Measurements from ENCODE around the gene MPP4. TPM values are rescaled to one million over a fixed set of nuclear protein-coding genes. Genes with fewer than 3 reads are reported as not detected.

MPP4 gene
- 0.48 TPM for polyA plus RNA-seq (2013, experiment 1 of 2)
- polyA plus RNA-seq (2013, experiment 2 of 2) = 0.76 TPM

- Histone ChIP-seq H3K4me3 (ENCODE audit: extremely low read depth, insufficient read depth, low read length, poor library complexity, severe bottlenecking) (no peak within 1 kb of the TSS), H3K9me3 (ENCODE audit: control insufficient read depth, low read length) (no peaks in the 10 kb centered on the region), H3K27ac (ENCODE audit: low read depth, low read length, severe bottlenecking) (peak within 1 kb of the TSS; percentile 92), H3K36me3 (ENCODE audit: control insufficient read depth, insufficient read depth, low read length) (peaks cover 26% of the 10 kb centered on the region), H3K4me1 (ENCODE audit: control insufficient read depth, insufficient read depth, low read length, poor library complexity, severe bottlenecking) (peaks cover 53% of the 10 kb centered on the region)
- 71 to 80% methylated on average over 1 of the region's 3 CpGs for WGBS, 2 experiments (ENCODE audit: insufficient coverage in 2 of 2)
Measured at GRCh38 chr2:201698588-201699226, at the start of gene MPP4. MPP4 (minus strand) TSS chr2:201698644; CDS start chr2:201693954, 4,690 bp downstream.

DNA sequence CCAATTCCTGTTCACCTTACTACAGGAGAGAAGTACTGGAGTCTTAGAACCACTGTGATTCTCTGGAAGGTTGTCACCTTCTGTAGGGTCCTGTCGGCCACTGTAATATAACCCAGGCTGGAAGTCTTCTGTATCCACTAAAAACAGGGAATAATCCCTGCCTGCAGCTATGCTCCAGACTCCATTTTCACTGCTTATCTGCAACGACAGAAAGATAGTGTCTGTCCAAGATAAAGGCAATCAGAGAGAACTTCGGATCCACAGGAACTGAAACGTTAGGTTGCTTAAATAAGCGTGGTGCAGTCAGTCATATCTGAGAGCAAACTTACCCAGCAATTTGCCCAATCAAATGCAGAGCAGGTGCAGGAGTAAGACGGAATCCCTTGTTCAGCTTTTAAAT, 48.1 kb upstream of the MPP4 start:
- no peak overlapping the region for H3K27ac ChIP-seq (ENCODE audit: low read depth, low read length, severe bottlenecking)
- H3K4me1 ChIP-seq (ENCODE audit: control insufficient read depth, insufficient read depth, low read length, poor library complexity, severe bottlenecking) = no peaks in the 10 kb centered on the region
- peaks cover 80% of the 10 kb centered on the region for H3K36me3 ChIP-seq (ENCODE audit: control insufficient read depth, insufficient read depth, low read length)
- H3K9me3 ChIP-seq (ENCODE audit: control insufficient read depth, low read length) = no peaks in the 10 kb centered on the region
- WGBS, 2 experiments (ENCODE audit: insufficient coverage in 2 of 2) = 89 to 100% methylated on average over 3 to 4 of the region's 6 CpGs
- no peak overlapping the region for H3K4me3 ChIP-seq (ENCODE audit: extremely low read depth, insufficient read depth, low read length, poor library complexity, severe bottlenecking)

DNA sequence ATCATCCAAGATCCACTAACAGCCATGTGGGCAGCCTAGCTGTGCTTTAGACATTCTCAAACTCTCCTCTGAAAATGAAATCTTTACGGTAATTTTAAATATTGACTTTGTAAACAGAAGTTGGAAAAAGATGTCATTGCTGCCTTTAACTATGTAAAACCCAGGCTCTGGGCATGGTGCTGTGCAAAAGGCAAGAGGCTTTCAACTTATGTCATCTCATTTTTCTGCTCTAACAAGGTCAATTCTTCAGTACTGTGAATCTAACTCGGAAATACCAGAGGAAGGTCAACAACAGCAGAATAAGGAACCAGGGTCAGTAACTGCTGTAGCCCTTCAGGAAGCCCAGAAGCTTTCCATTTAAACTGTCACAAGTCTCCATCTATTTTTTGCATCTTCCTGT, 37.0 kb upstream of the MPP4 start:
- WGBS, 2 experiments (ENCODE audit: insufficient coverage in 2 of 2) = 96% methylated on average over 2 of the region's 2 CpGs; no CpG with 5 or more reads in 1 of the 2 experiments
- H3K36me3 ChIP-seq (ENCODE audit: control insufficient read depth, insufficient read depth, low read length) = peaks cover 81% of the 10 kb centered on the region

GRCh38 chr2:201734111-201734510, 35.7 kb upstream of the MPP4 start:
- Histone ChIP-seq H3K4me3 (ENCODE audit: extremely low read depth, insufficient read depth, low read length, poor library complexity, severe bottlenecking) (no peak overlapping the region), H3K36me3 (ENCODE audit: control insufficient read depth, insufficient read depth, low read length) (peaks cover 82% of the 10 kb centered on the region), H3K9me3 (ENCODE audit: control insufficient read depth, low read length) (peaks cover 9% of the 10 kb centered on the region), H3K27ac (ENCODE audit: low read depth, low read length, severe bottlenecking) (no peak overlapping the region), H3K4me1 (ENCODE audit: control insufficient read depth, insufficient read depth, low read length, poor library complexity, severe bottlenecking) (no peaks in the 10 kb centered on the region)
- 90 to 96% methylated on average over 3 to 4 of the region's 4 CpGs for WGBS, 2 experiments (ENCODE audit: insufficient coverage in 2 of 2)

More for the DNA sequence above, 37.0 kb upstream of the MPP4 start:
- H3K4me1 ChIP-seq (ENCODE audit: control insufficient read depth, insufficient read depth, low read length, poor library complexity, severe bottlenecking) = no peaks in the 10 kb centered on the region
- H3K9me3 ChIP-seq (ENCODE audit: control insufficient read depth, low read length) = peaks cover 9% of the 10 kb centered on the region
- no peak overlapping the region for H3K27ac ChIP-seq (ENCODE audit: low read depth, low read length, severe bottlenecking)
- no peak overlapping the region for H3K4me3 ChIP-seq (ENCODE audit: extremely low read depth, insufficient read depth, low read length, poor library complexity, severe bottlenecking)

GRCh38 chr2:201733544-201733943, 35.1 kb upstream of the MPP4 start:
- Histone ChIP-seq H3K27ac (ENCODE audit: low read depth, low read length, severe bottlenecking) (no peak overlapping the region), H3K9me3 (ENCODE audit: control insufficient read depth, low read length) (peaks cover 9% of the 10 kb centered on the region), H3K4me1 (ENCODE audit: control insufficient read depth, insufficient read depth, low read length, poor library complexity, severe bottlenecking) (no peaks in the 10 kb centered on the region), H3K4me3 (ENCODE audit: extremely low read depth, insufficient read depth, low read length, poor library complexity, severe bottlenecking) (no peak overlapping the region), H3K36me3 (ENCODE audit: control insufficient read depth, insufficient read depth, low read length) (peaks cover 80% of the 10 kb centered on the region)
- 80% methylated on average over 1 of the region's 1 CpG; no CpG with 5 or more reads in 1 of the 2 experiments for WGBS, 2 experiments (ENCODE audit: insufficient coverage in 2 of 2)

DNA sequence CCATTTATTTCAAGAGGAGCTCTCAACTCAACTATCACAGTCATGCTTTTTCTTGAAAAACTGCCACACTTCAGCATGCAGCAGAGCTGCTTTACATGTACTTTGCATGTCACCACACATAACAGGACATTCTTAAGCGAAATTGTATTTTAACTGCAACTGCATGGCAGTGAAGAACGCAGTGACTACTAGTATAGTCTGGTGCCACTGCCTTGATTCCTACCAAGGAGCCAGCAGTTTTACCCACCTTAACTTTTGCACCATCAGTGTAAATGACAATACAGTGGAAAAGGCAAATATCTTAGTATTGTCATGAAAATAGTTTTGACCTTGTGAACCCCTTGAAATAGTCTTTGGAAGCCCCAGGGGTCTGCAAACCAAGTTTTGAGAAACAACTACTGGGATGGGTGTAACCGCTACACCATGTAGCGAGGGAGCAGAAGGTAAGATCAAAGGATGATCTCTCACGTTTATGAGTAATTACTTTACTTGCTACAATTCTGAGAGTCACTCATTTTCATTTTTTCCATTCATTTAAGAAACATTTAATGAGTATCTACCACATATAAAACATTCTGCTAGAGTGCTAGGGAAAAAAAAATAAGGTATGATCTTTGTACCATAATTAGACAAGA, 32.3 kb upstream of the MPP4 start:
- Histone ChIP-seq H3K4me3 (ENCODE audit: extremely low read depth, insufficient read depth, low read length, poor library complexity, severe bottlenecking) (no peak overlapping the region), H3K27ac (ENCODE audit: low read depth, low read length, severe bottlenecking) (no peak overlapping the region), H3K4me1 (ENCODE audit: control insufficient read depth, insufficient read depth, low read length, poor library complexity, severe bottlenecking) (no peaks in the 10 kb centered on the region), H3K36me3 (ENCODE audit: control insufficient read depth, insufficient read depth, low read length) (peaks cover 87% of the 10 kb centered on the region), H3K9me3 (ENCODE audit: control insufficient read depth, low read length) (no peaks in the 10 kb centered on the region)
- 100% methylated on average over 2 of the region's 5 CpGs for WGBS, 2 experiments (ENCODE audit: insufficient coverage in 2 of 2)

DNA sequence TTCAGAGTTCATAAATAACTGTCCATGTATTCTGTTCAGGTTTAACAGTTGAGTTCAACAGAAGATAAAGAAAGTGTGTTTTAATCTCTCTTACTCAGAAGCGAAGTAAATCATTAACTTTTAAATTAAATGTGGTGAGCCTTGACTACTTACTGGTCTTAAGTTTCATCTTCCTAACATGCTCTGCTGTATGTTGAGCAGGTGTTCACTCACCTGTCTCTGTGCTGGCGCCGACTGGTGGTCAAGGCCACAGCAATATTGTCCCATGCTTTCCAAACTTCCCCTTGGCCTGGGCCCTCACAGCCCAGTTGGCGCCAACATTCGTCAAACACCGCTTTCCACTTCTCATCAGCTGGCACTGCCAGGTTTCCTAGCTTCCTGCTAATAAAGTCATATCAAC, 17.0 kb upstream of the MPP4 start:
- Histone ChIP-seq H3K36me3 (ENCODE audit: control insufficient read depth, insufficient read depth, low read length) (peaks cover 86% of the 10 kb centered on the region), H3K27ac (ENCODE audit: low read depth, low read length, severe bottlenecking) (no peak overlapping the region), H3K4me1 (ENCODE audit: control insufficient read depth, insufficient read depth, low read length, poor library complexity, severe bottlenecking) (no peaks in the 10 kb centered on the region), H3K9me3 (ENCODE audit: control insufficient read depth, low read length) (no peaks in the 10 kb centered on the region), H3K4me3 (ENCODE audit: extremely low read depth, insufficient read depth, low read length, poor library complexity, severe bottlenecking) (no peak overlapping the region)
- 95 to 100% methylated on average over 3 to 5 of the region's 6 CpGs for WGBS, 2 experiments (ENCODE audit: insufficient coverage in 2 of 2)

- no peak overlapping the region for H3K4me3 ChIP-seq (ENCODE audit: extremely low read depth, insufficient read depth, low read length, poor library complexity, severe bottlenecking)
- H3K27ac ChIP-seq (ENCODE audit: low read depth, low read length, severe bottlenecking) = no peak overlapping the region
- H3K9me3 ChIP-seq (ENCODE audit: control insufficient read depth, low read length) = no peaks in the 10 kb centered on the region
- no CpG with 5 or more reads among the region's 1 CpG for WGBS, 2 experiments (ENCODE audit: insufficient coverage in 2 of 2)
- H3K36me3 ChIP-seq (ENCODE audit: control insufficient read depth, insufficient read depth, low read length) = peaks cover 89% of the 10 kb centered on the region
- no peaks in the 10 kb centered on the region for H3K4me1 ChIP-seq (ENCODE audit: control insufficient read depth, insufficient read depth, low read length, poor library complexity, severe bottlenecking)
Measured at GRCh38 chr2:201712726-201713125, 14.3 kb upstream of the MPP4 start.

- Histone ChIP-seq H3K27ac (ENCODE audit: low read depth, low read length, severe bottlenecking) (no peak overlapping the region), H3K9me3 (ENCODE audit: control insufficient read depth, low read length) (no peaks in the 10 kb centered on the region), H3K36me3 (ENCODE audit: control insufficient read depth, insufficient read depth, low read length) (peaks cover 83% of the 10 kb centered on the region), H3K4me3 (ENCODE audit: extremely low read depth, insufficient read depth, low read length, poor library complexity, severe bottlenecking) (no peak overlapping the region), H3K4me1 (ENCODE audit: control insufficient read depth, insufficient read depth, low read length, poor library complexity, severe bottlenecking) (no peaks in the 10 kb centered on the region)
- WGBS, 2 experiments (ENCODE audit: insufficient coverage in 2 of 2) = 100% methylated on average over 1 of the region's 5 CpGs; no CpG with 5 or more reads in 1 of the 2 experiments
Measured at GRCh38 chr2:201709747-201710146, 11.3 kb upstream of the MPP4 start.

GRCh38 chr2:201709049-201709448, 10.6 kb upstream of the MPP4 start:
- WGBS, 2 experiments (ENCODE audit: insufficient coverage in 2 of 2) = 88% methylated on average over 2 of the region's 2 CpGs
- H3K36me3 ChIP-seq (ENCODE audit: control insufficient read depth, insufficient read depth, low read length) = peaks cover 83% of the 10 kb centered on the region
- H3K4me3 ChIP-seq (ENCODE audit: extremely low read depth, insufficient read depth, low read length, poor library complexity, severe bottlenecking) = no peak overlapping the region
- H3K27ac ChIP-seq (ENCODE audit: low read depth, low read length, severe bottlenecking) = no peak overlapping the region
- H3K9me3 ChIP-seq (ENCODE audit: control insufficient read depth, low read length) = no peaks in the 10 kb centered on the region
- H3K4me1 ChIP-seq (ENCODE audit: control insufficient read depth, insufficient read depth, low read length, poor library complexity, severe bottlenecking) = no peaks in the 10 kb centered on the region

DNA sequence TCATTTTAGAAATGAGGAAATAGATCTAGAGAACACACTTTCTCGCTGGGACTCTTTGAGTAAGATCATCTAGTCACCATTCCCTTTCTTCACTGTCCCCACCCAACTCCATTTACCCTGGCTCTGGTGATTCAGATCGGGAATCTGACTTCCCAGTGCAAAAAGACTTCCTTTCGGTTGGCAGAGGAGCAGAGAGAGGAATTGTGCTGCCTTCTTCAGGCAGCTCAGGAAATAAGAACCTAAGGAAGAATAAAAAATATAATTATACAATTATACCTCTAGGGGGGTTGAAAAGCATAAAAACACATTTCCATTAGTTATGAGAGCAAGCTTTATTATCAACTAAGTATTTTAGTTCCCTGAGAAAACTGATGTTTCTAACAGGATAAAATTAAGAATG, 9.3 kb upstream of the MPP4 start:
- Histone ChIP-seq H3K36me3 (ENCODE audit: control insufficient read depth, insufficient read depth, low read length) (peaks cover 76% of the 10 kb centered on the region), H3K9me3 (ENCODE audit: control insufficient read depth, low read length) (no peaks in the 10 kb centered on the region)
- 93% methylated on average over 2 of the region's 3 CpGs; no CpG with 5 or more reads in 1 of the 2 experiments for WGBS, 2 experiments (ENCODE audit: insufficient coverage in 2 of 2)

More for the DNA sequence above, 9.3 kb upstream of the MPP4 start:
- Histone ChIP-seq H3K4me1 (ENCODE audit: control insufficient read depth, insufficient read depth, low read length, poor library complexity, severe bottlenecking) (no peaks in the 10 kb centered on the region), H3K27ac (ENCODE audit: low read depth, low read length, severe bottlenecking) (no peak overlapping the region), H3K4me3 (ENCODE audit: extremely low read depth, insufficient read depth, low read length, poor library complexity, severe bottlenecking) (no peak overlapping the region)

Measured in mesodermal cell (in vitro differentiated cells).